Measurements from ENCODE around the gene MT1M. TPM values are rescaled to one million over a fixed set of nuclear protein-coding genes. Genes with fewer than 3 reads are reported as not detected.

Gene MT1M
- total RNA-seq, 1 donor, result 10.3 TPM

- H3K4me3 ChIP-seq (ENCODE audit: low read depth, low read length), result no peak overlapping the region
- TF ChIP-seq CTCF (IDR thresholded peaks at IDR 0.05; ENCODE audit: insufficient read depth, low read length), result no peak
- DNase-seq (ENCODE audit: low read depth), result no peak
These were observed 15.4 kb downstream of the MT1M start for GRCh38 chr16:56647641-56648431.

- H3K4me3 ChIP-seq (ENCODE audit: low read depth, low read length), result no peak overlapping the region
- DNase-seq (ENCODE audit: low read depth), result no peak
- no peak for TF ChIP-seq CTCF (IDR thresholded peaks at IDR 0.05; ENCODE audit: insufficient read depth, low read length)
These were observed 16.8 kb downstream of the MT1M start for GRCh38 chr16:56649271-56649670.

GRCh38 chr16:56649820-56650219 is 17.4 kb downstream of the MT1M start:
- no peak for DNase-seq (ENCODE audit: low read depth)
- no peak overlapping the region for H3K4me3 ChIP-seq (ENCODE audit: low read depth, low read length)
- no peak for TF ChIP-seq CTCF (IDR thresholded peaks at IDR 0.05; ENCODE audit: insufficient read depth, low read length)

GRCh38 chr16:56651586-56651985 is 19.1 kb downstream of the MT1M start, which contains the start of gene MT1B:
MT1B (plus strand) TSS chr16:56651886; CDS start chr16:56651954, 68 bp downstream.
- no peak for DNase-seq (ENCODE audit: low read depth)
- no peak for TF ChIP-seq CTCF (IDR thresholded peaks at IDR 0.05; ENCODE audit: insufficient read depth, low read length)
- H3K4me3 ChIP-seq (ENCODE audit: low read depth, low read length), result no peak within 1 kb of the TSS

- H3K4me3 ChIP-seq (ENCODE audit: low read depth, low read length), result no peak overlapping the region
- TF ChIP-seq CTCF (IDR thresholded peaks at IDR 0.05; ENCODE audit: insufficient read depth, low read length), result no peak
- DNase-seq (ENCODE audit: low read depth), result no peak
These were observed 20.1 kb downstream of the MT1M start for GRCh38 chr16:56652600-56652999.

- no peak for DNase-seq (ENCODE audit: low read depth)
- TF ChIP-seq CTCF (IDR thresholded peaks at IDR 0.05; ENCODE audit: insufficient read depth, low read length), result no peak
- H3K4me3 ChIP-seq (ENCODE audit: low read depth, low read length), result no peak overlapping the region
These were observed 20.8 kb downstream of the MT1M start for GRCh38 chr16:56653218-56653617.

Data from fibroblast of the aortic adventitia (primary cell).